Activated CD8-positive, alpha-beta T cell treated with anti-CD3 and anti-CD28 coated beads for 36 hours (primary cell): ENCODE results near the gene CLUH. TPM values are rescaled to one million over a fixed set of nuclear protein-coding genes. Genes with fewer than 3 reads are reported as not detected.
"Not testable (repeated sequence)": the region's sequence is repeated elsewhere in the genome, so short reads cannot be mapped to it uniquely, and the experiment has no call there.

ENCODE experiments used
- ATAC-seq: fragments of 200-7000 bp; cut with Tn5 transposase; one replicate; pipeline ENCODE4 v1.10.0; 2021; ENCODE audit warnings: mild to moderate bottlenecking, moderate library complexity
- CTCF ChIA-PET: fragments of 350-600 bp; sonication (Branson Sonifier 250); formaldehyde crosslinking; loops from one replicate; lab custom pipeline; 2021; ENCODE audit warnings: antibody characterized with exemption; lab: Charles Lee
- POLR2A ChIA-PET: fragments of 350-600 bp; sonication (Branson Sonifier 250); formaldehyde crosslinking; loops from one replicate; lab custom pipeline; 2021; ENCODE audit warnings: antibody characterized with exemption; lab: Charles Lee
- DNase-seq: peaks from one replicate; pipeline ENCODE4 v3.0.0-alpha.2; 2020
- H3K27ac Mint-ChIP-seq: one replicate; pipeline ENCODE4 v1.8.0; 2021; ENCODE audit warnings: mild to moderate bottlenecking, mixed read lengths
- H3K27me3 Mint-ChIP-seq: one replicate; pipeline ENCODE4 v1.8.0; 2021; ENCODE audit warnings: mixed read lengths
- H3K36me3 Mint-ChIP-seq: one replicate; pipeline ENCODE4 v1.8.0; 2021; ENCODE audit warnings: low read depth, mixed read lengths
- H3K4me1 Mint-ChIP-seq: one replicate; pipeline ENCODE4 v1.8.0; 2021; ENCODE audit warnings: low read depth, mixed read lengths
- H3K4me3 Mint-ChIP-seq: one replicate; pipeline ENCODE4 v1.8.0; 2021; ENCODE audit warnings: mild to moderate bottlenecking, moderate library complexity, mixed read lengths
- H3K9me3 Mint-ChIP-seq: one replicate; pipeline ENCODE4 v1.8.0; 2021; ENCODE audit warnings: mixed read lengths
- CTCF ChIP-seq: fragments of 200-600 bp; IDR thresholded peaks from one replicate; pipeline ENCODE4 v1.8.0; 2022; ENCODE audit warnings: antibody characterized with exemption, mild to moderate bottlenecking
- intact Hi-C: fragments of 100-400 bp; cut with micrococcal nuclease; formaldehyde crosslinking; loops from one replicate; pipeline ENCODE4 v1.10.0; 2022
- total RNA-seq, 2 experiments: library from RNA; stranded (reverse); gene quantifications; one replicate each; pipeline ENCODE4 v1.2.3, GENCODE V29; 2021

Gene CLUH
- total RNA-seq, 2 experiments from 2014 or later, result 105 to 111 TPM

- TF ChIP-seq CTCF, result no peak
- DNase-seq (no peak), ATAC-seq (no peak)
- CTCF ChIA-PET, result no interaction called here
- H3K9me3 Mint-ChIP-seq, result no peaks in the 10 kb centered on the region
- POLR2A ChIA-PET, result no interaction called here
- H3K4me3 Mint-ChIP-seq, result no peak overlapping the region
- peaks cover 50% of the 10 kb centered on the region for H3K36me3 Mint-ChIP-seq
- H3K27ac Mint-ChIP-seq, result no peak overlapping the region
- peaks cover 4% of the 10 kb centered on the region for H3K4me1 Mint-ChIP-seq
- no peaks in the 10 kb centered on the region for H3K27me3 Mint-ChIP-seq
- intact Hi-C loops, result no loop called here
Observed at GRCh38 chr17:2672026-2672425, 39.5 kb downstream of the CLUH start.

- H3K27me3 Mint-ChIP-seq, H3K27ac Mint-ChIP-seq, POLR2A ChIA-PET: not testable (repeated sequence)
Observed at GRCh38 chr17:2660410-2660809, 51.2 kb downstream of the CLUH start.

GRCh38 chr17:2659337-2659736 lies 52.2 kb downstream of the CLUH start:
- POLR2A ChIA-PET, H3K4me3 Mint-ChIP-seq, intact Hi-C loops, CTCF ChIA-PET, H3K9me3 Mint-ChIP-seq, H3K27me3 Mint-ChIP-seq, H3K27ac Mint-ChIP-seq, DNase-seq, ATAC-seq: not testable (repeated sequence)
- H3K36me3 Mint-ChIP-seq, result peaks cover 22% of the 10 kb centered on the region
- peaks cover 43% of the 10 kb centered on the region for H3K4me1 Mint-ChIP-seq

More at GRCh38 chr17:2660410-2660809, 51.2 kb downstream of the CLUH start:
- Mint-ChIP-seq H3K4me1 (peaks cover 38% of the 10 kb centered on the region), H3K36me3 (peaks cover 22% of the 10 kb centered on the region)
- DNase-seq, H3K9me3 Mint-ChIP-seq, intact Hi-C loops, H3K4me3 Mint-ChIP-seq, ATAC-seq: not testable (repeated sequence)
- CTCF ChIA-PET, result interaction anchor here (0.9 to 1.7 kb wide), 2 partner anchors 15 to 156 kb away, joined by 3 to 8 read pairs; no protein-coding TSS in a partner anchor

GRCh38 chr17:2656283-2656682 lies 55.3 kb downstream of the CLUH start:
- no peak for ATAC-seq
- peaks cover 37% of the 10 kb centered on the region for H3K36me3 Mint-ChIP-seq

GRCh38 chr17:2655546-2655945 lies 56.0 kb downstream of the CLUH start:
- ATAC-seq, result peak; percentile 17
- Mint-ChIP-seq H3K27me3 (no peaks in the 10 kb centered on the region), H3K36me3 (peaks cover 37% of the 10 kb centered on the region), H3K4me3 (no peak overlapping the region), H3K9me3 (peaks cover 12% of the 10 kb centered on the region), H3K4me1 (peaks cover 34% of the 10 kb centered on the region), H3K27ac (peak overlapping the region; percentile 66)
- POLR2A ChIA-PET, result no interaction called here
- DNase-seq, result no peak
- intact Hi-C loops, result no loop called here
- TF ChIP-seq CTCF, result no peak
- CTCF ChIA-PET, result no interaction called here

More at GRCh38 chr17:2656283-2656682, 55.3 kb downstream of the CLUH start:
- ChIA-PET CTCF (no interaction called here), POLR2A (no interaction called here)
- intact Hi-C loops, result no loop called here
- no peak for DNase-seq
- no peak overlapping the region for H3K4me3 Mint-ChIP-seq
- H3K27me3 Mint-ChIP-seq, result no peaks in the 10 kb centered on the region
- no peak for TF ChIP-seq CTCF
- peaks cover 38% of the 10 kb centered on the region for H3K4me1 Mint-ChIP-seq
- H3K27ac Mint-ChIP-seq, result peak overlapping the region; percentile 24
- H3K9me3 Mint-ChIP-seq, result peaks cover 9% of the 10 kb centered on the region

GRCh38 chr17:2652911-2653310 lies 58.7 kb downstream of the CLUH start:
- H3K27ac Mint-ChIP-seq, result not testable (repeated sequence)
- POLR2A ChIA-PET, result interaction anchor here (1.5 kb wide), 1 partner anchor 59 kb away, joined by 3 read pairs; no protein-coding TSS in a partner anchor

More at GRCh38 chr17:2652911-2653310, 58.7 kb downstream of the CLUH start:
- peaks cover 27% of the 10 kb centered on the region for H3K4me1 Mint-ChIP-seq
- H3K36me3 Mint-ChIP-seq, result peaks cover 36% of the 10 kb centered on the region
- H3K27me3 Mint-ChIP-seq, DNase-seq, H3K4me3 Mint-ChIP-seq, intact Hi-C loops, ATAC-seq: not testable (repeated sequence)
- peaks cover 11% of the 10 kb centered on the region for H3K9me3 Mint-ChIP-seq
- CTCF ChIA-PET, result interaction anchor here (1.6 kb wide), 1 partner anchor 22 kb away, joined by 3 read pairs; no protein-coding TSS in a partner anchor
